Measurements from ENCODE around the gene UBE2F. TPM values are rescaled to one million over a fixed set of nuclear protein-coding genes. Genes with fewer than 3 reads are reported as not detected.
"Not testable (repeated sequence)": the region's sequence is repeated elsewhere in the genome, so short reads cannot be mapped to it uniquely, and the experiment has no call there.

Gene UBE2F
- total RNA-seq, 2 donors from 2014 or later, result 45.2 to 73.2 TPM

DNA sequence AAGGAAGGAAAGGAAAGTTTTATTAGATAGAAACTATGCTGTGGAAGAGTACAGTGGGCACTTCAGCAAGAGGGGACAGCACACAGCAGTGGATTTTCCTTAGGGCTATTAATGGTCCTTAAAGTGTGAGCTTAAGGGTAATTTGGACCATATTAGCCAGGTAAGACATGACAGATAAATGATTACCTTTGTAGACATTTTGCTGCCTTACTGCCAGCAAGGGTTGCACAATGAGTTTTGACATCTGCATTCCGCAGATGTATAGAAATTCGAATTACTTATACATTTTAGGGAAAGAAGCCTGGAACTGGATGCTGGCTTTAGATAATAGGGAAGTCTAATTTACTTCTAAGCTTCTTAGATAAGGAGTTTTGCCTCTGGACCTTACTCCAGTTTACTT, 14.0 kb upstream of the UBE2F start:
- Histone ChIP-seq H3K27me3 (replicated peaks; ENCODE audit: insufficient read depth) (peaks cover 6% of the 10 kb centered on the region), H3K4me3 (no peak overlapping the region), H3K4me1 (replicated peaks) (no peaks in the 10 kb centered on the region), H3K36me3 (no peaks in the 10 kb centered on the region), H3K9me3 (no peaks in the 10 kb centered on the region), H3K27ac (no peak overlapping the region)
- TF ChIP-seq, protein P1, sequence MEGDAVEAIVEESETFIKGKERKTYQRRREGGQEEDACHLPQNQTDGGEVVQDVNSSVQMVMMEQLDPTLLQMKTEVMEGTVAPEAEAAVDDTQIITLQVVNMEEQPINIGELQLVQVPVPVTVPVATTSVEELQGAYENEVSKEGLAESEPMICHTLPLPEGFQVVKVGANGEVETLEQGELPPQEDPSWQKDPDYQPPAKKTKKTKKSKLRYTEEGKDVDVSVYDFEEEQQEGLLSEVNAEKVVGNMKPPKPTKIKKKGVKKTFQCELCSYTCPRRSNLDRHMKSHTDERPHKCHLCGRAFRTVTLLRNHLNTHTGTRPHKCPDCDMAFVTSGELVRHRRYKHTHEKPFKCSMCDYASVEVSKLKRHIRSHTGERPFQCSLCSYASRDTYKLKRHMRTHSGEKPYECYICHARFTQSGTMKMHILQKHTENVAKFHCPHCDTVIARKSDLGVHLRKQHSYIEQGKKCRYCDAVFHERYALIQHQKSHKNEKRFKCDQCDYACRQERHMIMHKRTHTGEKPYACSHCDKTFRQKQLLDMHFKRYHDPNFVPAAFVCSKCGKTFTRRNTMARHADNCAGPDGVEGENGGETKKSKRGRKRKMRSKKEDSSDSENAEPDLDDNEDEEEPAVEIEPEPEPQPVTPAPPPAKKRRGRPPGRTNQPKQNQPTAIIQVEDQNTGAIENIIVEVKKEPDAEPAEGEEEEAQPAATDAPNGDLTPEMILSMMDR (IDR thresholded peaks at IDR 0.05), result no peak
- TF ChIP-seq POLR2A (IDR thresholded peaks at IDR 0.05) (no peak), POLR2AphosphoS5 (IDR thresholded peaks at IDR 0.05) (no peak)
- WGBS, result 82% methylated on average over 2 of the region's 2 CpGs
- no peak for DNase-seq (ENCODE audit: low spot score)
- intact Hi-C loops (cut with DNase I), result no loop called here

DNA sequence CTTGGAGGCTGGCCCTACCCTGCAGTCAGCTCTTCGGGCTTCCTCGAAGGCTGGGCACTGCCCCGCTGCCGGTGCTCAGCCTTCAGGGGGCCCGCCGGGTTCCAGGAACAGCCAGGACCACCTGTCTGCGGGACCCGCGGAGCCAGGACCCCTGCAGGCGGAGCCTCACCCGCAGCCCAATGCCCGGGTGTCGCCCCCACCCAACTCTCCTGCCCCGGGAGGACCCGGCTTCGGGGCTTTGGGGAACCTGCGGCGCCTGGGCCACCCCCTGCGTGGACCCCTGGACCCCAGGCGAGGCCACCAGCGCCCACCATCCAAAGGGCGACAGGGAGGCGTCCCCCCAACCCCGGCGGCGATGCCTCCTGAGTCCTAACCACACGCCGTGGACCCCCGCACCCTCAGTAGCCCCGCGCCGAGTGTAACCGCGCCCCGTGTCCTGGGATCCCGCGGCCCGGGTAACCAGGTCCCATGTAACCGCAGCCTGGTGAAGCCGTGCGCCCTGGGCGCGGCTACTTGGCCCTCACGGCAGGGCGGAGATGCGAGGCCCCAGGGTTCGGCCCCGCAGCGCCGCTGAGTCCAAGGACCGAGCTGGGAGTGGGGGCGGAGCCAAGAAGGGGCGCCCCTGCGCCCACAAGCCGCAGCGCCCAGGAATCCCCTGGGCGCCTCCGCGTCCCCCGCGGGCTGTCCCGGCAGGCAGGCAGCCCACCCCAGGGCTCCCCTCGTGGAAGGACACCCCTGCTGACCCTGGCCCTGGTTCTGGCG, 11.0 kb upstream of the UBE2F start:
- H3K4me1 ChIP-seq (replicated peaks), result no peaks in the 10 kb centered on the region
- H3K27ac ChIP-seq, result no peak overlapping the region
- intact Hi-C loops (cut with DNase I), result no loop called here
- H3K4me3 ChIP-seq, result no peak overlapping the region
- 15% methylated on average over 14 of the region's 64 CpGs for WGBS
- no peaks in the 10 kb centered on the region for H3K36me3 ChIP-seq
- no peaks in the 10 kb centered on the region for H3K9me3 ChIP-seq
- DNase-seq (ENCODE audit: low spot score), result no peak
- TF ChIP-seq POLR2A (IDR thresholded peaks at IDR 0.05) (no peak), POLR2AphosphoS5 (IDR thresholded peaks at IDR 0.05) (no peak)
- TF ChIP-seq, protein P1 (IDR thresholded peaks at IDR 0.05), result no peak
- H3K27me3 ChIP-seq (replicated peaks; ENCODE audit: insufficient read depth), result peaks cover 6% of the 10 kb centered on the region

DNA sequence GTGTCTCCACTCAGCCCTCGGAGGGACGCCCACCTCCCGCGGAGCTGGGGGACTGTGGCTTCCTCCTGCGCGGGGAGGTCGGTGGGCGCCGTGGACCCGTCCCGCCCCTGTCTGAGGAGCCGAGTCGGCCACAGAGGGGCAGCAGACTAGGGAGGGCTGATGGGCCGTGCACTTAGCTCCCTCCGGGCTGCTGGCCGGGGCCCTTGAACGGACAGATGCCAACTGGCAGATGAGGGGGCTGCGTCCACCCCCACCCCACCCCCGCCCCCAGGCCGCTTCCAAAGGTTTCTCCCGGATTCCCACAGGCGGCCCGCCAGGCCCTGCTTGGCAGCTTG, 10.4 kb upstream of the UBE2F start:
- no peak for DNase-seq (ENCODE audit: low spot score)
- Histone ChIP-seq H3K27me3 (replicated peaks; ENCODE audit: insufficient read depth) (peaks cover 6% of the 10 kb centered on the region), H3K4me1 (replicated peaks) (no peaks in the 10 kb centered on the region), H3K27ac (no peak overlapping the region), H3K9me3 (no peaks in the 10 kb centered on the region), H3K36me3 (no peaks in the 10 kb centered on the region), H3K4me3 (no peak overlapping the region)
- TF ChIP-seq POLR2AphosphoS5 (IDR thresholded peaks at IDR 0.05), result no peak
- TF ChIP-seq, protein P1 (IDR thresholded peaks at IDR 0.05), result no peak
- no peak for TF ChIP-seq POLR2A (IDR thresholded peaks at IDR 0.05)
- WGBS, result 16% methylated on average over 19 of the region's 23 CpGs
- intact Hi-C loops (cut with DNase I), result no loop called here

- Histone ChIP-seq H3K4me3 (no peak overlapping the region), H3K27me3 (replicated peaks; ENCODE audit: insufficient read depth) (no peaks in the 10 kb centered on the region), H3K4me1 (replicated peaks) (no peaks in the 10 kb centered on the region), H3K27ac (no peak overlapping the region), H3K9me3 (no peaks in the 10 kb centered on the region), H3K36me3 (no peaks in the 10 kb centered on the region)
- TF ChIP-seq, protein P1 (IDR thresholded peaks at IDR 0.05), result no peak
- no peak for TF ChIP-seq POLR2AphosphoS5 (IDR thresholded peaks at IDR 0.05)
- no peak for TF ChIP-seq POLR2A (IDR thresholded peaks at IDR 0.05)
- no peak for DNase-seq (ENCODE audit: low spot score)
- intact Hi-C loops (cut with DNase I), result no loop called here
- WGBS, result 88% methylated on average over 5 of the region's 5 CpGs
Observed at GRCh38 chr2:237961637-237962036, 5.2 kb upstream of the UBE2F start.

GRCh38 chr2:237962432-237963084, 4.3 kb upstream of the UBE2F start:
- Histone ChIP-seq H3K9me3 (no peaks in the 10 kb centered on the region), H3K27ac (no peak overlapping the region), H3K27me3 (replicated peaks; ENCODE audit: insufficient read depth) (no peaks in the 10 kb centered on the region), H3K4me3 (no peak overlapping the region), H3K4me1 (replicated peaks) (no peaks in the 10 kb centered on the region), H3K36me3 (no peaks in the 10 kb centered on the region)
- 83% methylated on average over 5 of the region's 5 CpGs for WGBS
- intact Hi-C loops (cut with DNase I), result no loop called here
- TF ChIP-seq POLR2A (IDR thresholded peaks at IDR 0.05) (no peak), POLR2AphosphoS5 (IDR thresholded peaks at IDR 0.05) (no peak)
- TF ChIP-seq, protein P1 (IDR thresholded peaks at IDR 0.05), result no peak
- DNase-seq (ENCODE audit: low spot score), result no peak

GRCh38 chr2:237963490-237963991, 3.3 kb upstream of the UBE2F start:
- H3K27ac ChIP-seq; DNase-seq (ENCODE audit: low spot score); H3K4me1 ChIP-seq (replicated peaks); intact Hi-C loops (cut with DNase I); H3K4me3 ChIP-seq; H3K27me3 ChIP-seq (replicated peaks; ENCODE audit: insufficient read depth); H3K9me3 ChIP-seq; H3K36me3 ChIP-seq: not testable (repeated sequence)
- WGBS, result 86% methylated on average over 7 of the region's 7 CpGs
